ENCODE data around the gene ZFP64. TPM values are rescaled to one million over a fixed set of nuclear protein-coding genes. Genes with fewer than 3 reads are reported as not detected.

The ZFP64 gene
- total RNA-seq, 1 experiment from 2014 or later = 18.4 TPM

- POLR2A ChIA-PET = no interaction called here
Measured at GRCh38 chr20:52196845-52197244, 5.3 kb upstream of the ZFP64 start.

GRCh38 chr20:52193886-52194545 lies 2.4 kb upstream of the ZFP64 start:
- H3K9me3 ChIP-seq (ENCODE audit: control insufficient read depth, insufficient read depth, low read depth, low read length) = no peaks in the 10 kb centered on the region
- no peak for DNase-seq (ENCODE audit: low read depth, low spot score)
- no peaks in the 10 kb centered on the region for H3K27me3 ChIP-seq (ENCODE audit: control insufficient read depth, insufficient read depth, low read length)
- no TSS peak for BruUV-seq (replicated peaks)
- intact Hi-C loops (cut with micrococcal nuclease; ENCODE audit: unreplicated experiment) (no loop called here), in situ Hi-C loops (cut with HindIII; ENCODE audit: low pct_unique_long_range_greater_than_20kb, low sequenced_read_pairs) (no loop called here)
- H3K36me3 ChIP-seq (ENCODE audit: control insufficient read depth, insufficient read depth, low read length) = no peaks in the 10 kb centered on the region
- peaks cover 12% of the 10 kb centered on the region for H3K4me1 ChIP-seq (ENCODE audit: control insufficient read depth, insufficient read depth, low read length)
- H3K4me3 ChIP-seq (ENCODE audit: low read depth in 2 of 2, low read length in 2 of 2) = no peak overlapping the region
- ChIA-PET CTCF (interaction anchor here (0.6 kb wide), 1 partner anchor 1135 kb away, joined by 3 read pairs; no protein-coding TSS in a partner anchor), POLR2A (no interaction called here)
- no peak for TF ChIP-seq POLR2AphosphoS5 (IDR thresholded peaks at IDR 0.05; ENCODE audit: low read depth, low read length)
- no peak for TF ChIP-seq TCF7L2 (IDR thresholded peaks at IDR 0.05; ENCODE audit: low read depth, low read length)
- TF ChIP-seq SIN3A (IDR thresholded peaks at IDR 0.05; ENCODE audit: borderline replicate concordance, insufficient read depth, low read depth, low read length) = no peak
- TF ChIP-seq REST (IDR thresholded peaks at IDR 0.05; ENCODE audit: insufficient read depth in 1 of 2, low read depth in 2 of 2, low read length in 1 of 2) = no peak
- TF ChIP-seq CTCF (IDR thresholded peaks at IDR 0.05) = no peak
- ATAC-seq = no peak
- H3K27ac ChIP-seq (ENCODE audit: low read length) = no peak overlapping the region

More at GRCh38 chr20:52196845-52197244, 5.3 kb upstream of the ZFP64 start:
- no peak for TF ChIP-seq SIN3A (IDR thresholded peaks at IDR 0.05; ENCODE audit: borderline replicate concordance, insufficient read depth, low read depth, low read length)
- TF ChIP-seq CTCF (IDR thresholded peaks at IDR 0.05) = no peak
- in situ Hi-C loops (cut with HindIII; ENCODE audit: low pct_unique_long_range_greater_than_20kb, low sequenced_read_pairs) = no loop called here
- no peak for DNase-seq (ENCODE audit: low read depth, low spot score)
- Histone ChIP-seq H3K27me3 (ENCODE audit: control insufficient read depth, insufficient read depth, low read length) (no peaks in the 10 kb centered on the region), H3K27ac (ENCODE audit: low read length) (no peak overlapping the region), H3K36me3 (ENCODE audit: control insufficient read depth, insufficient read depth, low read length) (no peaks in the 10 kb centered on the region), H3K4me1 (ENCODE audit: control insufficient read depth, insufficient read depth, low read length) (peaks cover 5% of the 10 kb centered on the region; the same call in 1 of the 2 replicates), H3K9me3 (ENCODE audit: control insufficient read depth, insufficient read depth, low read depth, low read length) (no peaks in the 10 kb centered on the region), H3K4me3 (ENCODE audit: low read depth in 2 of 2, low read length in 2 of 2) (no peak overlapping the region)
- intact Hi-C loops (cut with micrococcal nuclease; ENCODE audit: unreplicated experiment) = no loop called here
- BruUV-seq (replicated peaks) = no TSS peak
- CTCF ChIA-PET = no interaction called here
- no peak for ATAC-seq
